OCI-M1 (cell line): ENCODE measurements around the gene NDUFS7.
"Not testable (repeated sequence)": the region's sequence is repeated elsewhere in the genome, so short reads cannot be mapped to it uniquely, and the experiment has no call there.

Experiments
- DNase-seq: peaks from one replicate; lab custom pipeline; 2025; lab: John Stamatoyannopoulos, UW

The NDUFS7 gene

GRCh38 chr19:1433119-1434039 is 49.7 kb downstream of the NDUFS7 start:
- DNase-seq: no peak

- no peak for DNase-seq
These were observed 50.3 kb downstream of the NDUFS7 start for GRCh38 chr19:1434040-1434366.

- no peak for DNase-seq
These were observed 50.9 kb downstream of the NDUFS7 start for GRCh38 chr19:1434577-1435060.

DNA sequence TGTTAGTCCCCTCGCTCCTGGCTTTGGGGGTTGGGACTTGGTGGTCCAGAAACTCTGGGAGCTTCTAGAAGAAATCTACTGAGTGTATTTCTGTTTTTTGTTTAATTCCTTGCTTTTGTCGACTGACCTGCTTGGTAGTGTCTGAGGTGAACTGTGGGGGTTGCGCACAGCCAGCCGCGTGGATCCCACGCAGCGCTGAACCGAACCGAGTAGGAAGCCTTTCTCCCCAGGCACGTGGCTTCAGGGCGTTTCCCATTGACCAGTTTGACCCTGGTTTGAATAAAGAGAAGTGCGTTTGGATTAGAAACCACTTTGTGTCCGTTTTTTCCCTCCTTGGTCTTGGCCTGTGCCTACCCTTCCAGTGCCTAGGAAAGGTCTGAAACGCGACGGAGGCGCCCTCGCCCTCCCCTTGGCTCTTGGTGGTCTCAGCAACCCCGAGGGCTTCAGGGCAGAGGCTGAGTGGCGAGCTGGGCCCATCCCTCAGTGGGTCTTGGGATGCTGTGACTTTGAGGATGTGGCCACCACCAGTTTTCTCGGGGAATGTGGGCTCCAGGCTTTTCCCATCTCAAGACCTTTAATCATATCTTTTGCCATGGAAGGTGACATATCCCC is 51.8 kb downstream of the NDUFS7 start:
- no peak for DNase-seq

GRCh38 chr19:1437609-1438008 is 53.9 kb downstream of the NDUFS7 start:
- DNase-seq: no peak

- peak; percentile 92 for DNase-seq
These were observed 54.6 kb downstream of the NDUFS7 start, which contains the start of gene RPS15 for GRCh38 chr19:1438035-1438932. Gene RPS15, plus strand, starts transcription at chr19:1438396. Its CDS starts 30 bp downstream, at chr19:1438426.

DNA sequence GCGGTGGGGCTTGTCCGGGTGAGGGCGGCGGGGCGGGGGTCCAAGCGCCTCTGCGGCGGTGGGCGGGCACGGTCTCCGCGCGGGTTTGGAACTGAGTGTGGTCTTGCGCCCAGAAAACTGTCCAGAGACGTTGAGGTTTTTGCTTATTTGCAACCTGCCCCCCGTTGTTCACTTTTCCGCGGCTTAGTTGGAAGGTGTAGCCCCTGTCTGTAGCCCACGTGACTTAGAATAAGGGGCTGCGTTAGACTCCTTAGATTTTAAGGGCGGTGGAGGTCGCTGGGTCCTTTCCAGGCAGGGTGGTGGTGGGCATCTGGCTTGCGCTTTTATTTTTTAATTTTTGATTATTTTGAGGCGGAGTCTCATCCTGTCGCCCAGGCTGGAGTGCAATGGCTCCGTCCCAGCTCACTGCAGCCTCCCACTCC is 55.2 kb downstream of the NDUFS7 start:
- DNase-seq: no peak

- not testable (repeated sequence) for DNase-seq
These were observed 56.1 kb downstream of the NDUFS7 start for GRCh38 chr19:1439525-1440417.

DNA sequence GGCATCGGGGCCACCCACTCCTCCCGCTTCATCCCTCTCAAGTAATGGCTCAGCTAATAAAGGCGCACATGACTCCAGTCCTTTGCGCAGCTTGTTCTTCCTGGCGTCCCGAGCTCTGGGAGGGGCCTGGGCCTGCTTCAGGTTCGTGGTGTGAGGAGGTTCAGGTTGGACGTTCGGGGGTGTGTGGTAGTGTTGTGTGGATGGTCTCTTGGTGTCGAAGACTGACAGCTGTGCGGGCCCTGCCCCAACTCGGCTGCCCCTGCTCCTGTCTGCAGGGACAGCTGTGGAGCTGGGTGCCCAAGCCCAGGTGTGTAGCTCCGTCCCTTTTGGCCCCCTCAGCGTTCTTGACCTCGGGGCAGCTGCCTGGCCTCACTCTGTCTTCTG is 56.7 kb downstream of the NDUFS7 start:
- no peak for DNase-seq

DNA sequence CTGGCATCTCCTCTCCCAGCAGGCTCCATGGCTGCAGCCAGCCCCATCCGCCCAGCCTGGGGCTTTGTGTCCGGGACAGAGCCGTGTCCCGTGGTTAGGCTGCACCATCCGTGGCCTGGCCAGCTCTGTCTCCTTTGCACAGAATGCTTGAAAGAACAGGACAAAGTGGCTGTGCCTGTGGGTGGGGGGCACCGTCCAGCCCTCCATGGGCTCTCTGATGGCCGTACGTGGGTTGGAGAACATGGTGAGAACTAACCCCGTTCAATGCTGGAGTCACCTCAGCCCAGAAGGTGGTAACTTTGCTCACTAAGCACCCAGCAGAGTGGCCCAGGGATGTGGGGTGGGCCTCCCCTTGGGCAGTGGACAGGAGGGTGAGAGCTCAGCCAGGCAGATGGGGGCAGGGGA is 57.3 kb downstream of the NDUFS7 start:
- DNase-seq: no peak

DNA sequence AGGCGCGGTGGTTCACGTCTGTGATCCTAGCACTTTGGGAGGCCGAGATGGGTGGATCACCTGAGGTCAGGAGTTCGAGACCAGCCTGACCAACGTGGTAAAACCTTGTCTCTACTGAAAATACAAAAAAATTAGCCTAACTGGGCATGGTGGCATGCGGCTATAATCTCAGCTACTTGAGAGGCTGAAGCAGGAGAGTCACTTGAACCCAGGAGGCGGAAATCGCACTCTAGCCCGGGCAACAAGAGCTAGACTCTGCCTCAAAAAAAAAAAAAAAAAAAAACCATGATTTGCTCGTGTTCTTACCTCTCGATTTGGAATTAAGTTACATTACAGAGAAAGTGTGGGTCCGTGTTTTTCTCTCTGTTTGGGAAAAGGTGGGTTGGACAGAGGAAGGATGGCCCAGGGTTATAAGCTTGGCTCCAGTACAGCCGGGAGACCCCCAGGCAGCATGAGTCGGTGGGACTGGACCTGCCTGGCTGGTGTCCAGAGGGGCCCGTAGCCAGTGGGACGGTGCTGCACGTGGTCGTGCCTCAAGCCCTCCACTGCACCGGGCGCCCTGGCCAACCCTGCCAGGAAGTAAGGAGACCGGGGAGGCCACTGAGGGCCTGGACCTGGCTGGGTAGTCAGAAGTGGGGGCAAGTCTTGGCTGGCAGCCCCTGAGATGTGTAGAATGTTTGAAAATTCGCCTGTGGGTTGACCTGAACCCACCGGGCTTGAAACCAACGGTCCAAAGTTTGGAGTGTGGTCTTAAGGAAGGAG is 58.2 kb downstream of the NDUFS7 start:
- DNase-seq: no peak
